ENCODE data around the gene MAP2K5. TPM values are rescaled to one million over a fixed set of nuclear protein-coding genes. Genes with fewer than 3 reads are reported as not detected.

MAP2K5 gene
- total RNA-seq, 2 experiments from 2014 or later: 22.2 to 27.9 TPM

DNA sequence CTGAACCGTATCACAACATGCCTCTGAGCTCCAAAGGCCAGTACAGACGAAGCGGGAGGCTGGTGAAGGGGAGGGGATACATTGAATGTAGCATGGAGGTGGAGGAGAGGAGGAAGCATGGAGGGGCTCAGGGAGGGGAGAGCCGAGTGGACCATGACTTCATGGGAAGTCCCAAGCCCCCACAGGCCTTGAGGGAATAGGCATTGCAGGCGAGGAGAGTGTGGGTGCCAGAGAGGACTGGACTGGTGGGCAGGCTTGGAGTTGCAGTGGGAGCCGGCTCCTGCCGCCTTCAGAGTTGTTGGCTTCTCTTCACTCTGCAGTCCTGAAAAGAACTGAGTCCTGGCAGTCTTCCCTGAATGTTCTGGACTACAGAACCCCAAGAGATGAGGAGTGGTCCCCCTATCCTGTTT lies 300.6 kb downstream of the MAP2K5 start:
- no peak overlapping the region for H3K27ac ChIP-seq (ENCODE audit: low read depth in 1 of 2, low read length in 2 of 2)
- H3K9me3 ChIP-seq (ENCODE audit: control insufficient read depth in 1 of 2, insufficient read depth in 1 of 2, low read length in 2 of 2): no peaks in the 10 kb centered on the region
- H3K27me3 ChIP-seq (ENCODE audit: control insufficient read depth in 1 of 2, insufficient read depth in 2 of 2, low read length in 2 of 2): no peaks in the 10 kb centered on the region
- intact Hi-C loops (cut with DNase I, micrococcal nuclease): loop anchor here in 1 of 2 experiments (10.0 kb wide), 1 partner anchor 1138 kb away; the partner anchor contains the start of gene SMAD6
- no peaks in the 10 kb centered on the region for H3K9me3 Mint-ChIP-seq
- H3K36me3 ChIP-seq (ENCODE audit: insufficient read depth, low read length): no peaks in the 10 kb centered on the region
- DNase-seq (no peak), ATAC-seq (ENCODE audit: poor library complexity) (no peak)
- H3K36me3 Mint-ChIP-seq (ENCODE audit: low read depth): peaks cover 11% of the 10 kb centered on the region
- ChIA-PET CTCF (no interaction called here), POLR2A (no interaction called here)
- H3K4me1 ChIP-seq (ENCODE audit: insufficient read depth, low read length): peaks cover 22% of the 10 kb centered on the region
- H3K4me3 Mint-ChIP-seq: no peak overlapping the region
- TF ChIP-seq, protein P1, sequence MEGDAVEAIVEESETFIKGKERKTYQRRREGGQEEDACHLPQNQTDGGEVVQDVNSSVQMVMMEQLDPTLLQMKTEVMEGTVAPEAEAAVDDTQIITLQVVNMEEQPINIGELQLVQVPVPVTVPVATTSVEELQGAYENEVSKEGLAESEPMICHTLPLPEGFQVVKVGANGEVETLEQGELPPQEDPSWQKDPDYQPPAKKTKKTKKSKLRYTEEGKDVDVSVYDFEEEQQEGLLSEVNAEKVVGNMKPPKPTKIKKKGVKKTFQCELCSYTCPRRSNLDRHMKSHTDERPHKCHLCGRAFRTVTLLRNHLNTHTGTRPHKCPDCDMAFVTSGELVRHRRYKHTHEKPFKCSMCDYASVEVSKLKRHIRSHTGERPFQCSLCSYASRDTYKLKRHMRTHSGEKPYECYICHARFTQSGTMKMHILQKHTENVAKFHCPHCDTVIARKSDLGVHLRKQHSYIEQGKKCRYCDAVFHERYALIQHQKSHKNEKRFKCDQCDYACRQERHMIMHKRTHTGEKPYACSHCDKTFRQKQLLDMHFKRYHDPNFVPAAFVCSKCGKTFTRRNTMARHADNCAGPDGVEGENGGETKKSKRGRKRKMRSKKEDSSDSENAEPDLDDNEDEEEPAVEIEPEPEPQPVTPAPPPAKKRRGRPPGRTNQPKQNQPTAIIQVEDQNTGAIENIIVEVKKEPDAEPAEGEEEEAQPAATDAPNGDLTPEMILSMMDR (IDR thresholded peaks at IDR 0.05): no peak
- no peak overlapping the region for H3K4me3 ChIP-seq (ENCODE audit: low read length)
- H3K27me3 Mint-ChIP-seq: peaks cover 6% of the 10 kb centered on the region
- no peak overlapping the region for H3K27ac Mint-ChIP-seq
- peaks cover 32% of the 10 kb centered on the region for H3K4me1 Mint-ChIP-seq (ENCODE audit: low read depth)

DNA sequence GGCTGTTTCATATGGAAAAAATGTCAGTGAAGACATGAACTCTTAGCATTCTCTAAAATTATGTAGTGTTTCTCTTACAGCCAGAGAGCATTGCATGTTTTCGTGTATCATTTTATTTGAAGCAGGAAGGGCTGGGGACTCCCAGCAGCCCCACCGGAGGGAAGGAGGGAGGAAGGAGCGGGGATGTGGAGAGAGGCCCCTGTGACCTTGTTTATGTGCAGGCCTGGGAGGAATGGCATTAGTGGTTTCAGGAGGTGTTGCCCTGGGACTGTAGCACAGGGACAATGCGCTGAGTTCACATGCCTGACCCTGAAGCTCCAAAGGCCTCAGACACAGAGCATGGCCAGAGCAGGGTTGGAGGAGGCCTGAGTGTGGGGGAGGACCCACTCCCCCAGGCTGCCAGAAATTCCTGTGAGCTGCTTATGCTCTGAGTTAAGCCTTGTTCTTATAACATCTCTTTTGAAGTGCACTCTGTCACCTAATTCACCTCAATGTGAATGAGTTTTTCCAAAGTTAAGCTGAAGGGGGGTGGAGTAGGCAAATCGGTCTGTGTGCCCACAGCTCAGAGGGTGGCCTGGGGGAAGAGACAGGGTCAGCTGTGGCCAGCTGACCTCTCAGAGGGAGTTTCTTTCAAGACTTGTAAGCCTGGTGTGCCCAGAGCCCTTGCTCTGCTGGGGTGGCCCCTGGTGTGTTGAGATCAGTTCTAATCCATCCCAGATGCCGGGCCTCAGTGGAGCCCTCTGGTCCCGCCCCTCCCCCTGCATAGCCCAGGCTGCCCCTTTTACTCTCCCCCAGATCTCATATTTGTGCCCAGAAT lies 301.3 kb downstream of the MAP2K5 start:
- TF ChIP-seq, protein P1 (IDR thresholded peaks at IDR 0.05): no peak
- Mint-ChIP-seq H3K4me1 (ENCODE audit: low read depth) (peaks cover 25% of the 10 kb centered on the region), H3K36me3 (ENCODE audit: low read depth) (peaks cover 11% of the 10 kb centered on the region), H3K9me3 (no peaks in the 10 kb centered on the region), H3K27me3 (peaks cover 6% of the 10 kb centered on the region), H3K4me3 (no peak overlapping the region), H3K27ac (no peak overlapping the region)
- H3K27me3 ChIP-seq (ENCODE audit: control insufficient read depth in 1 of 2, insufficient read depth in 2 of 2, low read length in 2 of 2): no peaks in the 10 kb centered on the region
- H3K4me1 ChIP-seq (ENCODE audit: insufficient read depth, low read length): peaks cover 15% of the 10 kb centered on the region
- no peaks in the 10 kb centered on the region for H3K36me3 ChIP-seq (ENCODE audit: insufficient read depth, low read length)
- DNase-seq (no peak), ATAC-seq (ENCODE audit: poor library complexity) (no peak)
- H3K27ac ChIP-seq (ENCODE audit: low read depth in 1 of 2, low read length in 2 of 2): no peak overlapping the region
- CTCF ChIA-PET: no interaction called here
- POLR2A ChIA-PET: no interaction called here
- no peak overlapping the region for H3K4me3 ChIP-seq (ENCODE audit: low read length)
- H3K9me3 ChIP-seq (ENCODE audit: control insufficient read depth in 1 of 2, insufficient read depth in 1 of 2, low read length in 2 of 2): no peaks in the 10 kb centered on the region
- intact Hi-C loops (cut with DNase I, micrococcal nuclease): loop anchor here in 1 of 2 experiments (10.0 kb wide), 1 partner anchor 1139 kb away; the partner anchor contains the start of gene SMAD6

- CTCF ChIA-PET: no interaction called here
- peaks cover 7% of the 10 kb centered on the region for H3K4me1 Mint-ChIP-seq (ENCODE audit: low read depth)
- no peaks in the 10 kb centered on the region for H3K27me3 Mint-ChIP-seq
Measured at GRCh38 chr15:67845974-67846373, 303.5 kb downstream of the MAP2K5 start.

More at GRCh38 chr15:67845974-67846373, 303.5 kb downstream of the MAP2K5 start:
- Histone ChIP-seq H3K27ac (ENCODE audit: low read depth in 1 of 2, low read length in 2 of 2) (no peak overlapping the region), H3K4me3 (ENCODE audit: low read length) (no peak overlapping the region), H3K36me3 (ENCODE audit: insufficient read depth, low read length) (no peaks in the 10 kb centered on the region), H3K9me3 (ENCODE audit: control insufficient read depth in 1 of 2, insufficient read depth in 1 of 2, low read length in 2 of 2) (no peaks in the 10 kb centered on the region), H3K27me3 (ENCODE audit: control insufficient read depth in 1 of 2, insufficient read depth in 2 of 2, low read length in 2 of 2) (no peaks in the 10 kb centered on the region), H3K4me1 (ENCODE audit: insufficient read depth, low read length) (peaks cover 5% of the 10 kb centered on the region)
- TF ChIP-seq, protein P1 (IDR thresholded peaks at IDR 0.05): no peak
- DNase-seq (no peak), ATAC-seq (ENCODE audit: poor library complexity) (no peak)
- intact Hi-C loops (cut with DNase I, micrococcal nuclease): loop anchor here in 1 of 2 experiments (10.0 kb wide), 1 partner anchor 1141 kb away; the partner anchor contains the start of gene SMAD6
- H3K36me3 Mint-ChIP-seq (ENCODE audit: low read depth): no peaks in the 10 kb centered on the region
- H3K27ac Mint-ChIP-seq: no peak overlapping the region
- H3K9me3 Mint-ChIP-seq: no peaks in the 10 kb centered on the region
- H3K4me3 Mint-ChIP-seq: no peak overlapping the region
- POLR2A ChIA-PET: no interaction called here

Measured in CD4-positive, alpha-beta T cell (primary cell).